GM21825 (cell line): ENCODE data around the gene NEK7.

ENCODE experiments used
- ATAC-seq: cut with Tn5 transposase; IDR thresholded peaks from one replicate; pipeline ENCODE4 v1.9.1; 2021; ENCODE audit warnings: mild to moderate bottlenecking, moderate library complexity; ENCODE audit not compliant: unreplicated experiment

NEK7 gene

GRCh38 chr1:198330982-198331615 is 174.3 kb downstream of the NEK7 start:
- no peak for ATAC-seq

- no peak for ATAC-seq
Observed at GRCh38 chr1:198333744-198334143, 176.9 kb downstream of the NEK7 start.

GRCh38 chr1:198335663-198336062 is 178.9 kb downstream of the NEK7 start:
- no peak for ATAC-seq

- no peak for ATAC-seq
Observed at GRCh38 chr1:198337886-198338285, 181.1 kb downstream of the NEK7 start.

- no peak for ATAC-seq
Observed at GRCh38 chr1:198340139-198340538, 183.3 kb downstream of the NEK7 start.

GRCh38 chr1:198346178-198346577 is 189.4 kb downstream of the NEK7 start:
- no peak for ATAC-seq

GRCh38 chr1:198350456-198350855 is 193.7 kb downstream of the NEK7 start:
- ATAC-seq = no peak

GRCh38 chr1:198352975-198353695 is 196.3 kb downstream of the NEK7 start:
- ATAC-seq = peak; percentile 85

GRCh38 chr1:198357937-198358336 is 201.1 kb downstream of the NEK7 start:
- ATAC-seq = no peak

- no peak for ATAC-seq
Observed at GRCh38 chr1:198359024-198359653, 202.3 kb downstream of the NEK7 start.

- ATAC-seq = no peak
Observed at GRCh38 chr1:198360208-198360729, 203.5 kb downstream of the NEK7 start.

- ATAC-seq = no peak
Observed at GRCh38 chr1:198361237-198361767, 204.5 kb downstream of the NEK7 start.

- ATAC-seq = no peak
Observed at GRCh38 chr1:198363625-198364151, 206.9 kb downstream of the NEK7 start.

GRCh38 chr1:198364471-198364870 is 207.7 kb downstream of the NEK7 start:
- ATAC-seq = no peak

- ATAC-seq = no peak
Observed at GRCh38 chr1:198367296-198367695, 210.5 kb downstream of the NEK7 start.

- ATAC-seq = no peak
Observed at GRCh38 chr1:198370996-198371395, 214.2 kb downstream of the NEK7 start.
